PC-3 (cell line): ENCODE measurements around the gene TMEM167A.

Experiments used
- EZH2 ChIP-seq: fragments of 300-600 bp; sonication (generic); IDR thresholded peaks from one replicate; pipeline ENCODE4 v1.6.1; 2017; ENCODE audit warnings: antibody characterized with exemption, mild to moderate bottlenecking, low read length; ENCODE audit not compliant: unreplicated experiment
- EZH2phosphoT487 ChIP-seq: fragments of 300-600 bp; sonication (generic); IDR thresholded peaks from 2 replicates; pipeline ENCODE4 v1.6.1; 2018; ENCODE audit warnings: mild to moderate bottlenecking, antibody characterized with exemption, low read length, borderline replicate concordance
- TF ChIP-seq, protein P1 (sequence below): fragments of 300-600 bp; sonication (generic); conservative IDR thresholded peaks from 2 replicates; pipeline ENCODE4 v1.5.1; 2017; ENCODE audit warnings: antibody characterized with exemption, low read depth, mild to moderate bottlenecking, low read length

DNA sequence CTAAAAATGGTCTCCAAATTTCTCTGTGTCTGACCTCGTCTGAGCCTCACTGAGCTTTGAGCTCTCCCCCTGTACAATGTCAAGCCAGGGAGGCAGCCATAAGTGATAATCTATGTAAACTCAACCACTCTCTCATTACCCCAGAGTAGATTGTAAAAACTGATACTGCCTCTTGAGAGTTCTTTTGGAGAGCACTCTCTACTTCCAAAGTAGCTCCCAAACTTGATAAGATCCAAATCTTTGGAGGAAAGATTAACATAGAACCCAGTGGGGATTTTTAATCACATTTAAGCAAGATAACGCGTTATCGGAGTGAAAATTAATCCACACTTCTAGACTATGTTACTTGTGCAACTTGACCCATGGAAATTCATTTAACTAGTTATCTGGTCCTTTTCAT, 54.9 kb downstream of the TMEM167A start:
- TF ChIP-seq, protein P1, sequence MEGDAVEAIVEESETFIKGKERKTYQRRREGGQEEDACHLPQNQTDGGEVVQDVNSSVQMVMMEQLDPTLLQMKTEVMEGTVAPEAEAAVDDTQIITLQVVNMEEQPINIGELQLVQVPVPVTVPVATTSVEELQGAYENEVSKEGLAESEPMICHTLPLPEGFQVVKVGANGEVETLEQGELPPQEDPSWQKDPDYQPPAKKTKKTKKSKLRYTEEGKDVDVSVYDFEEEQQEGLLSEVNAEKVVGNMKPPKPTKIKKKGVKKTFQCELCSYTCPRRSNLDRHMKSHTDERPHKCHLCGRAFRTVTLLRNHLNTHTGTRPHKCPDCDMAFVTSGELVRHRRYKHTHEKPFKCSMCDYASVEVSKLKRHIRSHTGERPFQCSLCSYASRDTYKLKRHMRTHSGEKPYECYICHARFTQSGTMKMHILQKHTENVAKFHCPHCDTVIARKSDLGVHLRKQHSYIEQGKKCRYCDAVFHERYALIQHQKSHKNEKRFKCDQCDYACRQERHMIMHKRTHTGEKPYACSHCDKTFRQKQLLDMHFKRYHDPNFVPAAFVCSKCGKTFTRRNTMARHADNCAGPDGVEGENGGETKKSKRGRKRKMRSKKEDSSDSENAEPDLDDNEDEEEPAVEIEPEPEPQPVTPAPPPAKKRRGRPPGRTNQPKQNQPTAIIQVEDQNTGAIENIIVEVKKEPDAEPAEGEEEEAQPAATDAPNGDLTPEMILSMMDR: no peak
- TF ChIP-seq EZH2 (no peak), EZH2phosphoT487 (no peak)
